ENCODE measurements around the gene MRPL49.

Gene MRPL49

DNA sequence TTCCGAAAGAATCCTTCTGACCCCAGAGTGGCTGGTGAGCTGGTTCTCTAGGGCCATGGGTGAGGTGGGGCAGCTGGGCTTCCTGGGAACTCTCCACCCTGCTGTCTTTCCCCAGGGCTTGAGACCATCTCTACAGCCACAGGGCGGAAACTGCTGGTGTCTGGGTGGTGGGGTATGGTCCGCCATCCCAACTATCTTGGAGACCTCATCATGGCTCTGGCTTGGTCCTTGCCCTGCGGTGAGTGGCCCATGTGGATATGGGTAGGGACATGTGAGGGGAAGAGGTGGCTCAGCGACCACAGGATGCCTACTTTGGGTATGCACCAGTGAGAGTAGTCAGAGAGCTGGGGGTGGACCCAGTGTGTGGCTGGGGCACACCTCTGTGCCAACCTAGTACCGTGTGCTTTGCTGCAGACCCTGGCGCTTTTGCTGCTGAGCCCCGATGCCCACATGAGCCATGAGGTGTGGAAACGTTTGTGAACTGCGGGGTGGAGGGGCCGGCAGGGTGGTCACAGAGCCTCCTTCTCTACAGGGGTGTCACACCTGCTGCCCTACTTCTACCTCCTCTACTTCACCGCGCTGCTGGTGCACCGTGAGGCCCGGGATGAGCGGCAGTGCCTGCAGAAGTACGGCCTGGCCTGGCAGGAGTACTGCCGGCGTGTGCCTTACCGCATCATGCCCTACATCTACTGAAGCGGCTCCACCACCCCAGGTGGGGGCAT, 6.6 kb upstream of the MRPL49 start:
- Histone ChIP-seq H3K4me3 (ENCODE audit: low read length) (no peak overlapping the region), H3K27ac (ENCODE audit: low read length) (no peak overlapping the region), H3K9ac (ENCODE audit: low read length) (no peak overlapping the region), H2AFZ (ENCODE audit: low read depth, low read length) (no peak overlapping the region), H3K79me2 (ENCODE audit: low read length) (peaks cover 42% of the 10 kb centered on the region), H3K36me3 (replicated peaks; ENCODE audit: low read depth, low read length) (peaks cover 32% of the 10 kb centered on the region), H3K9me3 (ENCODE audit: insufficient read depth, low read length) (no peaks in the 10 kb centered on the region), H3K4me1 (ENCODE audit: low read length) (peaks cover 37% of the 10 kb centered on the region), H3K27me3 (ENCODE audit: low read depth, low read length) (no peaks in the 10 kb centered on the region), H3K4me2 (ENCODE audit: low read length) (no peak overlapping the region), H4K20me1 (ENCODE audit: insufficient read depth, low read length) (peaks cover 5% of the 10 kb centered on the region)
- TF ChIP-seq EZH2phosphoT487 (IDR thresholded peaks at IDR 0.05; ENCODE audit: low read depth): no peak
- TF ChIP-seq, protein P1, sequence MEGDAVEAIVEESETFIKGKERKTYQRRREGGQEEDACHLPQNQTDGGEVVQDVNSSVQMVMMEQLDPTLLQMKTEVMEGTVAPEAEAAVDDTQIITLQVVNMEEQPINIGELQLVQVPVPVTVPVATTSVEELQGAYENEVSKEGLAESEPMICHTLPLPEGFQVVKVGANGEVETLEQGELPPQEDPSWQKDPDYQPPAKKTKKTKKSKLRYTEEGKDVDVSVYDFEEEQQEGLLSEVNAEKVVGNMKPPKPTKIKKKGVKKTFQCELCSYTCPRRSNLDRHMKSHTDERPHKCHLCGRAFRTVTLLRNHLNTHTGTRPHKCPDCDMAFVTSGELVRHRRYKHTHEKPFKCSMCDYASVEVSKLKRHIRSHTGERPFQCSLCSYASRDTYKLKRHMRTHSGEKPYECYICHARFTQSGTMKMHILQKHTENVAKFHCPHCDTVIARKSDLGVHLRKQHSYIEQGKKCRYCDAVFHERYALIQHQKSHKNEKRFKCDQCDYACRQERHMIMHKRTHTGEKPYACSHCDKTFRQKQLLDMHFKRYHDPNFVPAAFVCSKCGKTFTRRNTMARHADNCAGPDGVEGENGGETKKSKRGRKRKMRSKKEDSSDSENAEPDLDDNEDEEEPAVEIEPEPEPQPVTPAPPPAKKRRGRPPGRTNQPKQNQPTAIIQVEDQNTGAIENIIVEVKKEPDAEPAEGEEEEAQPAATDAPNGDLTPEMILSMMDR (IDR thresholded peaks at IDR 0.05; ENCODE audit: low read depth, low read length): no peak

DNA sequence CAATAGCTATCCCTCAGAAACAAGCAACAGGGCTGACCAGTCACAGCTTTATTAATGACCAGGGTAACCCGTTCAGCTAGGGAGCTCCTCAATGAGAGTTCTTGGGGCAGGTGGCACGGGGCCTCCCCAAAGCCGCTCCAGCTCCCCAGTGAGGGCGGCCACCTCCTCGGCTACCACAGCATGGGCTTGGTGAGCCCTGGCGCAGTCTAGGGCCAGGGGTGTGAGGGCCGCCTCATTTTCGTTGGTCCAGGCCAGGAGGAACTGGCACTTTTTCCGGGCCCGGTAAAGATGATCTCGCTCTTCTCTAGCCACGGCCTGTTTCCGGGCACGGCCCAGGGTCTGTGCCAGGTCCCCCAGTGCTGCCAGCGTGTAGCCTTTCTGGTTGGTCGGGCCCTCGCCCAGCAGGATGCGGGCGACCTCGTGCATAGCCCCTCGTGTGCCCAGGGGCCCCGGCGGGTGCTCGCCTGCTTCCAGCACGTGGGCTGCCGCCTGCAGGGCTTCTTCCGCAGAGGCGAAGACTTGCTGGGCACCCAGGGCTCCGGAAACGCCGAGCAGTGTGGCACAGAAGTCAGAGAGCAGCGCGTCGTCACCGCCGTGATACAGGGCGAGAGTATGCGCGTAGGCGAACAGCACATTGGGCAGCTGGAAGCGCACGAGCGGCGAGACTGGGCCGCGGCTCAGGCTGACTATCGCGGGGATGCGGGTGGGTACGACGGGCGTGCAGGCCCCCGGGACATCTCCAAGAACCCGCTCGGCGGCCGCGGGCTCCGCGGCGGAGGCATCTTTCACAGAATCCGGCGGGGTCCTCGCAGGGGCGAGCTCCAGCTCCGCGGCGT, 5.5 kb upstream of the MRPL49 start:
- Histone ChIP-seq H3K36me3 (replicated peaks; ENCODE audit: low read depth, low read length) (peaks cover 42% of the 10 kb centered on the region), H3K4me3 (ENCODE audit: low read length) (peak overlapping the region; percentile 79), H3K27me3 (ENCODE audit: low read depth, low read length) (no peaks in the 10 kb centered on the region), H3K9ac (ENCODE audit: low read length) (peak overlapping the region; percentile 68), H3K9me3 (ENCODE audit: insufficient read depth, low read length) (no peaks in the 10 kb centered on the region), H2AFZ (ENCODE audit: low read depth, low read length) (no peak overlapping the region), H3K27ac (ENCODE audit: low read length) (peak overlapping the region; percentile 59), H3K4me2 (ENCODE audit: low read length) (peak overlapping the region; percentile 62), H4K20me1 (ENCODE audit: insufficient read depth, low read length) (no peaks in the 10 kb centered on the region), H3K79me2 (ENCODE audit: low read length) (peaks cover 53% of the 10 kb centered on the region), H3K4me1 (ENCODE audit: low read length) (peaks cover 37% of the 10 kb centered on the region)
- TF ChIP-seq, protein P1 (IDR thresholded peaks at IDR 0.05; ENCODE audit: low read depth, low read length): no peak
- no peak for TF ChIP-seq EZH2phosphoT487 (IDR thresholded peaks at IDR 0.05; ENCODE audit: low read depth)

GRCh38 chr11:65117206-65118096, 4.7 kb upstream of the MRPL49 start, which contains the start of gene ZNHIT2:
ZNHIT2 (minus strand) TSS chr11:65117701; CDS start chr11:65117653, 48 bp downstream.
- peak within 1 kb of the TSS; percentile 68 for H3K9ac ChIP-seq (ENCODE audit: low read length)
- H3K4me3 ChIP-seq (ENCODE audit: low read length): peak within 1 kb of the TSS; percentile 79
- H3K4me1 ChIP-seq (ENCODE audit: low read length): peaks cover 37% of the 10 kb centered on the region
- TF ChIP-seq EZH2phosphoT487 (IDR thresholded peaks at IDR 0.05; ENCODE audit: low read depth): no peak
- TF ChIP-seq, protein P1 (IDR thresholded peaks at IDR 0.05; ENCODE audit: low read depth, low read length): peak; percentile 94
- H3K27ac ChIP-seq (ENCODE audit: low read length): peak within 1 kb of the TSS; percentile 59
- peaks cover 43% of the 10 kb centered on the region for H3K36me3 ChIP-seq (replicated peaks; ENCODE audit: low read depth, low read length)
- H3K9me3 ChIP-seq (ENCODE audit: insufficient read depth, low read length): no peaks in the 10 kb centered on the region
- H3K4me2 ChIP-seq (ENCODE audit: low read length): peak within 1 kb of the TSS; percentile 62
- peaks cover 60% of the 10 kb centered on the region for H3K79me2 ChIP-seq (ENCODE audit: low read length)
- H4K20me1 ChIP-seq (ENCODE audit: insufficient read depth, low read length): no peaks in the 10 kb centered on the region
- H3K27me3 ChIP-seq (ENCODE audit: low read depth, low read length): no peaks in the 10 kb centered on the region
- H2AFZ ChIP-seq (ENCODE audit: low read depth, low read length): no peak within 1 kb of the TSS

All from OCI-LY3 (cell line).